NCI-H2029 treated with DMSO at 0.1 percent for 48 hours (cell line): Measurements from ENCODE around the gene CTXND1.

ENCODE experiments used
- DNase-seq: peaks from one replicate; lab custom pipeline; 2025; lab: John Stamatoyannopoulos, UW

The CTXND1 gene

GRCh38 chr15:80208758-80209734 is 43.0 kb downstream of the CTXND1 start:
- DNase-seq, result no peak

GRCh38 chr15:80207887-80208286 is 44.1 kb downstream of the CTXND1 start:
- DNase-seq, result no peak

GRCh38 chr15:80204231-80204630 is 47.8 kb downstream of the CTXND1 start:
- DNase-seq, result no peak

- no peak for DNase-seq
These were observed 48.6 kb downstream of the CTXND1 start for GRCh38 chr15:80203361-80203885.

GRCh38 chr15:80202641-80203360 is 49.2 kb downstream of the CTXND1 start:
- DNase-seq, result no peak

GRCh38 chr15:80202016-80202315 is 50.0 kb downstream of the CTXND1 start:
- no peak for DNase-seq

- DNase-seq, result no peak
These were observed 50.6 kb downstream of the CTXND1 start for GRCh38 chr15:80201256-80202015.

- DNase-seq, result no peak
These were observed 52.1 kb downstream of the CTXND1 start for GRCh38 chr15:80199869-80200268.

- no peak for DNase-seq
These were observed 52.6 kb downstream of the CTXND1 start for GRCh38 chr15:80199366-80199765.

GRCh38 chr15:80194914-80195313 is 57.1 kb downstream of the CTXND1 start:
- DNase-seq, result no peak

GRCh38 chr15:80194186-80194585 is 57.8 kb downstream of the CTXND1 start:
- no peak for DNase-seq

- no peak for DNase-seq
These were observed 60.0 kb downstream of the CTXND1 start for GRCh38 chr15:80191897-80192595.

- no peak for DNase-seq
These were observed 60.8 kb downstream of the CTXND1 start for GRCh38 chr15:80191198-80191597.

GRCh38 chr15:80188251-80188650 is 63.8 kb downstream of the CTXND1 start:
- DNase-seq, result no peak

GRCh38 chr15:80186597-80186996 is 65.4 kb downstream of the CTXND1 start:
- DNase-seq, result no peak

GRCh38 chr15:80186066-80186465 is 65.9 kb downstream of the CTXND1 start:
- DNase-seq, result no peak

GRCh38 chr15:80185152-80185551 is 66.9 kb downstream of the CTXND1 start:
- DNase-seq, result no peak

GRCh38 chr15:80184554-80184953 is 67.5 kb downstream of the CTXND1 start:
- DNase-seq, result no peak

GRCh38 chr15:80183886-80184285 is 68.1 kb downstream of the CTXND1 start:
- no peak for DNase-seq

- no peak for DNase-seq
These were observed 68.7 kb downstream of the CTXND1 start for GRCh38 chr15:80183306-80183705.

- no peak for DNase-seq
These were observed 69.3 kb downstream of the CTXND1 start for GRCh38 chr15:80182611-80183261.
